Tibial nerve (tissue), 4 donors: ENCODE measurements around the gene SPNS3.

Experiments used
- EP300 ChIP-seq, 2 donors: sonication (generic); formaldehyde crosslinking; IDR thresholded peaks; one replicate each; pipeline ENCODE4 v1.6.1; 2017; ENCODE audit warnings: antibody characterized with exemption in 2 of 2, mild to moderate bottlenecking in 1 of 2
- POLR2A ChIP-seq, 2 donors: fragments of 450-650 bp; IDR thresholded peaks; one replicate each; pipeline ENCODE4 v1.6.1; 2017; ENCODE audit warnings: antibody characterized with exemption in 2 of 2, mild to moderate bottlenecking in 2 of 2, moderate library complexity in 2 of 2
- TF ChIP-seq, protein P1 (sequence below), 5 experiments: fragments of 200-600 bp in 3 of 5; fragments of 450-650 bp in 2 of 5; sonication (generic) in 3 of 5; IDR thresholded peaks; one replicate each; pipeline ENCODE4 v1.5.1; 2016 to 2019; ENCODE audit warnings: antibody characterized with exemption in 5 of 5, mild to moderate bottlenecking in 3 of 5, moderate library complexity in 2 of 5

- TF ChIP-seq, protein P1, sequence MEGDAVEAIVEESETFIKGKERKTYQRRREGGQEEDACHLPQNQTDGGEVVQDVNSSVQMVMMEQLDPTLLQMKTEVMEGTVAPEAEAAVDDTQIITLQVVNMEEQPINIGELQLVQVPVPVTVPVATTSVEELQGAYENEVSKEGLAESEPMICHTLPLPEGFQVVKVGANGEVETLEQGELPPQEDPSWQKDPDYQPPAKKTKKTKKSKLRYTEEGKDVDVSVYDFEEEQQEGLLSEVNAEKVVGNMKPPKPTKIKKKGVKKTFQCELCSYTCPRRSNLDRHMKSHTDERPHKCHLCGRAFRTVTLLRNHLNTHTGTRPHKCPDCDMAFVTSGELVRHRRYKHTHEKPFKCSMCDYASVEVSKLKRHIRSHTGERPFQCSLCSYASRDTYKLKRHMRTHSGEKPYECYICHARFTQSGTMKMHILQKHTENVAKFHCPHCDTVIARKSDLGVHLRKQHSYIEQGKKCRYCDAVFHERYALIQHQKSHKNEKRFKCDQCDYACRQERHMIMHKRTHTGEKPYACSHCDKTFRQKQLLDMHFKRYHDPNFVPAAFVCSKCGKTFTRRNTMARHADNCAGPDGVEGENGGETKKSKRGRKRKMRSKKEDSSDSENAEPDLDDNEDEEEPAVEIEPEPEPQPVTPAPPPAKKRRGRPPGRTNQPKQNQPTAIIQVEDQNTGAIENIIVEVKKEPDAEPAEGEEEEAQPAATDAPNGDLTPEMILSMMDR (IDR thresholded peaks at IDR 0.05): no peak
- TF ChIP-seq POLR2A (IDR thresholded peaks at IDR 0.05) (no peak), EP300 (IDR thresholded peaks at IDR 0.05) (no peak)
Measured at GRCh38 chr17:4525691-4526397, 92.1 kb downstream of the SPNS3 start.
